CD4-positive, alpha-beta T cell treated with Interferon gamma for 1 hour (primary cell): ENCODE measurements around the gene CDC42EP5.

ENCODE experiments used
- DNase-seq: peaks from one replicate; pipeline ENCODE4 v3.0.0-alpha.2; 2020

Gene CDC42EP5

GRCh38 chr19:54424201-54424600, 48.9 kb downstream of the CDC42EP5 start:
- DNase-seq = no peak

DNA sequence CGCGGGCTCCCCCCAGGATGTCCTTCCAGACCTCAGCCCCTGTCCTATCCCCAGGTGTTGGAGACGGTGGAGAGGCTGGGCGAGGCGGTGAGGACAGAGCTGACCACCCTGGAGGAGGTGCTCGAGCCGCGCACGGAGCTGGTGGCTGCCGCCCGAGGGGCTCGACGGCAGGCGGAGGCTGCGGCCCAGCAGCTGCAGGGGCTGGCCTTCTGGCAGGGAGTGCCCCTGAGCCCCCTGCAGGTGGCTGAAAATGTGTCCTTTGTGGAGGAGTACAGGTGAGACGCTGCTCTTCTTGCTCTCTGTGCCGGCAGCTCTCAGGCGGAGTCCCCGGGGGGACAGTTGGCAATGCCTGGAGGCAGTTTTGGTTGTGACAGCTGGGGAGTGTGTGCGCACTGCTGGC, 51.0 kb downstream of the CDC42EP5 start:
- no peak for DNase-seq

GRCh38 chr19:54421521-54421920, 51.6 kb downstream of the CDC42EP5 start:
- no peak for DNase-seq

DNA sequence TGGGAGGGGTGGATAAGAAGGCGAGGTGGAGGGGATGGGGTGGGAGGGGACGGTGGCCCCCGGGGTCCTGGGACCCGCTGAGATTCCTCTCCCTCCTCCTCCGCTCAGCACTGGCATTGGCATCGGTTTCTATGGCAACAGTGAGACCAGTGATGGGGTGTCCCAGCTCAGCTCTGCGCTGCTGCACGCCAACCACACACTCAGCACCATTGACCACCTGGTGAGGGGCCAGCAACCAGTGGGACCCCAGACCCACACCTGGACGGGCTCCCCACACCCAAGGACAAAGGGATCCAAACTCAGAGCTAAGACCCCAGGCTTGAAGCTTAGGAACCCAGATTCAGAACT, 52.0 kb downstream of the CDC42EP5 start:
- no peak for DNase-seq

GRCh38 chr19:54420383-54421168, 52.5 kb downstream of the CDC42EP5 start:
- DNase-seq = no peak

DNA sequence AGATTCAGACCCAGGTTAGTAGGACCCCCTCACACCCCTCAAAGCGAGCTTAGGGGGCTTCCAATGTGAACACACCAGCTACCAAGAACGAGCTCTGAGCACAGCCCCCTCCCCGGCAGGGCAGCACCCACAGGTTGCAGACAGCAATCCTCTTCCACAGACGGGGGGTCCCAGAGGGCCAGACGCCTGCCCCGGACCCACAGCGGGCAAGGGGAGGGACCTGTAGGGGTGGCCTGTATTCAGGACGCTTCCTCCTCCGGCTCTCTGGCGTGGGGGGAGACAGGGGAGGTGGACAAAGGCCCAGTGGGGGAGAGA, 53.1 kb downstream of the CDC42EP5 start:
- no peak for DNase-seq

- no peak for DNase-seq
These were observed 53.9 kb downstream of the CDC42EP5 start for GRCh38 chr19:54418930-54419800.

- DNase-seq = no peak
These were observed 54.8 kb downstream of the CDC42EP5 start for GRCh38 chr19:54418030-54418929.

GRCh38 chr19:54416695-54417491, 56.2 kb downstream of the CDC42EP5 start:
- no peak for DNase-seq

GRCh38 chr19:54415901-54416673, 57.0 kb downstream of the CDC42EP5 start:
- no peak for DNase-seq

DNA sequence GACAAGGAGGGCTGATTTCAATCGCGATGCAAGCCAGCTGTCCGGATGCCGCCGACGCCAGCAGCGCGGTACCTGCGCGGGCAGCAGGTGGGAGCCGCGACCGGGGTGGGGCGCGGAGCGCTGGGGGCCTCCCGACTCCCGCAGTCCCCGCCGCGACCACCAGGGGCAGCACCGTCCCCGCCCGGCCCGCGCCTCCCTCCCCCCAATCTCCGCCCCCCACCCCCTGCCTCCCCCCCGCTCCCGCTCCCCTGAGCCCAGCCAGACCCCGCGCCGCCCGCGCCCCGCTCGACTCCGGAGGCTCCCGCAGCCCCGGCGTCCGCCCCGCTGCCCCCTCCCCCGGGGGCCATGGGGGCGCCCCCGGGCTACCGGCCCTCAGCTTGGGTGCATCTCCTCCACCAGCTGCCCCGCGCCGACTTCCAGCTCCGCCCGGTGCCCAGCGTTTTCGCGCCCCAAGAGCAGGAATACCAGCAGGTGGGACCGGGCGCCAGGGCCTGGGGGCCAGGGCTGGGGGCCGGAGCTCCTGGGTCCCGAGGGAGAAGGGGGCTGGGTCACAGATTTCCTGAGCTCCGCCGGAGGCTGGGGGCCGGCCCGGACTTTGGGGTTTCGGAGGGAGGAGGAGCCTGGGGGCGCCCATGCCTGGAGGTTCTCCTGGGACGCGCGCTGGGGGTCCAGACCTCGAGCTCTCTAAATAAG, 57.7 kb downstream of the CDC42EP5 start, which contains the start of gene TTYH1:
TSS of gene TTYH1 (plus strand) at position 257 of the 693 bp plus-strand sequence. CDS start at position 346, 89 bp downstream.
- DNase-seq = peak; percentile 14
